Spleen (tissue), 7 donors: Measurements from ENCODE around the gene PLEKHD1.

ENCODE experiments used
- CTCF ChIP-seq, 11 experiments: fragments of 200-600 bp in 7 of 11; fragments of 450-650 bp in 4 of 11; sonication (generic) in 4 of 11; IDR thresholded peaks in 8 of 11; conservative IDR thresholded peaks in 3 of 11; 1 replicate in 7 of 11; 2 replicates in 4 of 11; pipeline versions ENCODE4 v1.4.0 to v1.8.0; 2016 to 2021; ENCODE audit warnings: antibody characterized with exemption in 11 of 11, inconsistent platforms in 4 of 11, mild to moderate bottlenecking in 1 of 11
- POLR2A ChIP-seq, 3 donors: fragments of 450-650 bp; IDR thresholded peaks; one replicate each; pipeline ENCODE4 v1.5.1; 2017; ENCODE audit warnings: antibody characterized with exemption in 3 of 3, mild to moderate bottlenecking in 1 of 3
- POLR2AphosphoS5 ChIP-seq, 3 donors: sonication (generic); formaldehyde crosslinking; IDR thresholded peaks; one replicate each; pipeline ENCODE4 v1.5.1; 2017; ENCODE audit warnings: antibody characterized with exemption in 3 of 3
- donor health status: DM: no; HTN: no; CAD: no; lungs with moderate emphysema.
- donor health status: DM: no; HTN: no; CAD: no.
- donor health status: DM: no; HTN: no; CAD: no.

- TF ChIP-seq CTCF (IDR thresholded peaks at IDR 0.05 in 8 of 11, conservative IDR thresholded peaks at IDR 0.05 in 3 of 11) (no peak), POLR2A (IDR thresholded peaks at IDR 0.05) (no peak), POLR2AphosphoS5 (IDR thresholded peaks at IDR 0.05) (no peak)
Measured at GRCh38 chr14:69479696-69480095, 4.8 kb upstream of the PLEKHD1 start.
